NOMO-1 treated with dmso at 0.1 percent for 144 hours (cell line): ENCODE data around the gene DGLUCY.

Source experiments
- DNase-seq: peaks from one replicate; lab custom pipeline; 2025; ENCODE audit not compliant: unreplicated experiment; lab: John Stamatoyannopoulos, UW

The DGLUCY gene

GRCh38 chr14:91273885-91274273, 160.0 kb downstream of the DGLUCY start:
- no peak for DNase-seq

DNA sequence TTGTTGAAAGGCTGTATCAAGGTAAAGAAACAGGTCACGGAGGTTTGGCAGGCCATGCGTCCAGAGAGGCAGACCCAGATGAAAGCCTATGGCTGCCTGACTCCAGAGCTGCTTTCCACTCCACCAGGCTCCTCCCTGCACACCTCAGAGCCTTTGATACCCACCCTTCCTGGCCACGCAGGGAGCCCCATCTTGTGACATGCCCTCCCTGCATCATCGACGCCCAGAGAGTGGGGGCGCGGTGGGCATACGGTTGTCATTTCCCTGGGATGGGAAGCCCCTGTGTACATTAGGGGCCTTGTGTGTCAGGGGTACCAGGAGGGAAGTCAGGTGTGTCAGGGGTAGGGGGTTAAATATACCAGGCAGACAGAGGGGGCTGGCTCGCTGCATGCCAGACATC, 160.9 kb downstream of the DGLUCY start:
- DNase-seq, result no peak
